ENCODE measurements around the gene NNAT. TPM values are rescaled to one million over a fixed set of nuclear protein-coding genes. Genes with fewer than 3 reads are reported as not detected.

Gene NNAT
- total RNA-seq, 1 donor from 2014 or later = 0.40 TPM

DNA sequence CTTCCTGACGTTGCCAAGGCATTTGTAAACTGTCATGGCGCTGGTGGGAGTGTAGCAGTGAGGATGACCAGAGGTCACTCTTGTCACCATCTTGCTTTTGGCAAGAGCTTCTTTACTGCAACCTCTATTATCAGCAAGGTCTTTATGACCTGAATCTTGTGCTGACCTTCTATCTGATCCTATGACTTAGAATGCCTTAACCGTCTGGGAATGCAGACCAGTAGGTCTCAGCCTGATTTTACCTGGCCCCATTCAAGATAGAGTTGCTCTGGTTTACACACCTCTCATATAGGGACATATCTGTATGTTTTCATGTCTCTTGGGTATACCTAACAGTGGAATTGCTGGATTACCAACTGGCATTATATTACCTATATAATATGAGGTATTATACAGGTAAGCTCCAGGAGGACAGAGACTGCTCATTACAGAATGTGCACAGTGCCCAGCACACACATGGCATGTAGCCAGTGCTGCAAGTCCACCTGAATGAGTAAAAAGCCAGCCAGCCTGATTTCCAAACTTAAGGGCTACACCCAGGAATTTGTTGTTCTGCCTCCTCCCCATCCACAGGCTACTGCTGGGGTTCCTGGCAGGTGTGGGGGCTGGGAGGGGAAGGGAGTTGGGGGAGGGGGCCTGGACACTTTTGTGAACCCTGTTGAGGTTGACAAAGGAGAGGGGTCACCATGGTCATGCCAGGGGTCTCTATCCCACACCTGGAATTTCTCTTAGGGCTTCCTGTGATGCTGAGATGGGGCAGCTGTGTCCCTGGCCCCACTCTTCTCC is 41.8 kb downstream of the NNAT start:
- Mint-ChIP-seq H3K27me3 (peaks cover 25% of the 10 kb centered on the region), H3K27ac (no peak overlapping the region), H3K9me3 (no peaks in the 10 kb centered on the region), H3K36me3 (ENCODE audit: low read depth) (no peaks in the 10 kb centered on the region), H3K4me1 (peaks cover 4% of the 10 kb centered on the region), H3K4me3 (no peak overlapping the region)
- ATAC-seq (ENCODE audit: low read depth) (no peak), DNase-seq (no peak)
- ChIA-PET POLR2A (no interaction called here), CTCF (interaction anchor here (5.3 kb wide), 1 partner anchor 430 kb away, joined by 57 read pairs; no protein-coding TSS in a partner anchor)
- intact Hi-C loops (cut with micrococcal nuclease) = loop anchor here (5.0 kb wide), 2 partner anchors 339 to 494 kb away; partner anchors contain the start of gene VSTM2L
- TF ChIP-seq, protein P1, sequence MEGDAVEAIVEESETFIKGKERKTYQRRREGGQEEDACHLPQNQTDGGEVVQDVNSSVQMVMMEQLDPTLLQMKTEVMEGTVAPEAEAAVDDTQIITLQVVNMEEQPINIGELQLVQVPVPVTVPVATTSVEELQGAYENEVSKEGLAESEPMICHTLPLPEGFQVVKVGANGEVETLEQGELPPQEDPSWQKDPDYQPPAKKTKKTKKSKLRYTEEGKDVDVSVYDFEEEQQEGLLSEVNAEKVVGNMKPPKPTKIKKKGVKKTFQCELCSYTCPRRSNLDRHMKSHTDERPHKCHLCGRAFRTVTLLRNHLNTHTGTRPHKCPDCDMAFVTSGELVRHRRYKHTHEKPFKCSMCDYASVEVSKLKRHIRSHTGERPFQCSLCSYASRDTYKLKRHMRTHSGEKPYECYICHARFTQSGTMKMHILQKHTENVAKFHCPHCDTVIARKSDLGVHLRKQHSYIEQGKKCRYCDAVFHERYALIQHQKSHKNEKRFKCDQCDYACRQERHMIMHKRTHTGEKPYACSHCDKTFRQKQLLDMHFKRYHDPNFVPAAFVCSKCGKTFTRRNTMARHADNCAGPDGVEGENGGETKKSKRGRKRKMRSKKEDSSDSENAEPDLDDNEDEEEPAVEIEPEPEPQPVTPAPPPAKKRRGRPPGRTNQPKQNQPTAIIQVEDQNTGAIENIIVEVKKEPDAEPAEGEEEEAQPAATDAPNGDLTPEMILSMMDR (IDR thresholded peaks at IDR 0.05) = no peak

DNA sequence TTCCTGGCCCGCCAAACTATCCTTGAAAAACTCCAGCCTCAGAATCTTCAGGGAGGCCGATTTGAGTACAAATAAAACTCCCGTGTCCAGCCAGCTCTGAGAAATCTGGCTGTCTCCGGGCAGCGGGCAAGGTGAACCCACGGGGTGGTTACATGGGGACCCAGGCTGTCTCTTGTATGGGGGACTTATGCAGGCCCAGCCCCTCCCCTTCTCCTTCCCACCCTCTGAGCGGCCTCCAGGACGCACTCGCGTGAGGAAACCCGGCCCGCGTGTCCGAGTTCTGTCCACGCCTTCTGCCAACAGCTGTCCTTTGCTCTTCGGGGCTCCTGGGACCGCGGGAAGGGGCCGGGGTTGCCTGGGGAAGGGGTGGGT is 43.0 kb downstream of the NNAT start:
- no peaks in the 10 kb centered on the region for H3K9me3 Mint-ChIP-seq
- H3K27me3 Mint-ChIP-seq = peaks cover 29% of the 10 kb centered on the region
- ATAC-seq (ENCODE audit: low read depth) = no peak
- H3K4me3 Mint-ChIP-seq = no peak overlapping the region
- H3K4me1 Mint-ChIP-seq = peaks cover 5% of the 10 kb centered on the region
- H3K27ac Mint-ChIP-seq = no peak overlapping the region
- CTCF ChIA-PET = interaction anchor here (0.8 to 5.3 kb wide), 4 partner anchors 11 to 657 kb away, joined by 3 to 57 read pairs (median 10); no protein-coding TSS in a partner anchor
- intact Hi-C loops (cut with micrococcal nuclease) = loop anchor here (1.0 to 5.0 kb wide), 4 partner anchors 338 to 657 kb away; partner anchors contain the start of gene VSTM2L
- no peaks in the 10 kb centered on the region for H3K36me3 Mint-ChIP-seq (ENCODE audit: low read depth)
- TF ChIP-seq, protein P1 (IDR thresholded peaks at IDR 0.05) = no peak
- POLR2A ChIA-PET = no interaction called here
- DNase-seq = no peak

DNA sequence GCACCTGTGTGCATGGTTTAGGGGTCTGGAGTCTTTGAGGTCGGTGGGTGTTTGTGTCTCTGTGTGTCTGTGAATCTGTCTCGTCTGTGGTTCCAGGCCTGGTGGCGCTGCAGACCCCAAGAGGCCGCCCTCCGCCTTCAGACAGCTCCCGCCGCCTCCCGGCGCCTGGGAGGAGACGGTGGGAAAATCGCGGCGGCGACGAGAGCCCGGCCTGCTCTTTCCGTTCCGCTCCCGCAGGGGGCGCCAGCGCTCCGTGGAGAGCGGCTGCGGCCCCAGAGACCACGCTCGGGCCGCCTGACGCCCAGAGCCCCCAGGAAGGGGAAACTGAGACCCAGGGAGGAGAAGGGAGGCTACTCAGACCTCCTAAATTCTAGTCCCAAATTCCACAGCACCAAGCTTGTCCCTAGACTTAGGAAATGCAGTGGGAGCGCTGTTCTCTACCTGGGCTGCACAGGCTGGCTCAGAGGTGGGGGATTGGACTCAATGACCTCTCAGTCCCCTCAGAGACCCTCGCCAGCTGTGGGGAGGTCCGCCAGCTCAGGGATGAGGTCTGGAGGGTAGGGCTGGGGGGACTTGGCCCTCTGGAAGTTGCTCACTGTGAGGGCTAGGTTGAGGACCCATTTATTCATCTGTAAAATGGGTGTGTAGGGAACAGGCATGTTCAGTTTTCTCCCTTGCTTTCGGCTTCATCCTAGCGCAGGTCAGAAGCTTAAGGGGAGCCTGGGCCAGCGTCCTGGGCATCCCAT is 43.5 kb downstream of the NNAT start:
- H3K27me3 Mint-ChIP-seq = peaks cover 32% of the 10 kb centered on the region

DNA sequence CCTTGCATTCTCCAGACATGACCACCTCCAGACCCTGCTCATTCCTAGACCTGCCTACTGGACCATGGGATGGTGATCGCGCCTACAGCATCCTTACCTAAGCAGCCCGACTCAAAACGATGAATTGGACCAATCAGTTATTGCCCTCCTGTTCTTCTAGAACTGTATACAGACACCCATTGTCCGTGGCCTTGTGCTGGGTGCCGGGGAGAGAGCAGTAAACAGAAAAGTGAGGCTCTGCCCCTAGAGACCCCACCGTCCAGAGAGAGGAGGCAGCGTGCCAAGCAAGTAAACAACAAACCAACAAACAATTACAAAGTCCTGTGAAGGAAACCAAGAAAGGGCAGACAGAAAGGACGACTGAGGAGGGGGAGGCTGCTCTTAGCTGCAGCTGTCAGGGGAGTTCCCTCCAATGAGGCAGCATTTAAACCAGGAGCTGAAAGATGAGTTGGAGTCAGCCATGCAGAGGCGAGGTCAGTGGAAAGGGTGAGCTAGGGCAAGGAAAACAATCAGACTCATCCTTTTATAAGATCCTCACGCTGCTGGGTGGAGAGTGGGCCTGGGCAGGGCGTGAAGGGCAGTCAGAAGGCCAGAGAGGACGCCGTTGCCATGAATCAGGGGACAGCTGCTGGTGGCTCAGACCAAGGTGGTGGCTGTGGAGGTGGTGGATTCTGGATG is 44.2 kb downstream of the NNAT start:
- ChIA-PET CTCF (interaction anchor here (0.6 to 5.3 kb wide), 6 partner anchors 10 to 656 kb away, joined by 3 to 57 read pairs (median 5); no protein-coding TSS in a partner anchor), POLR2A (no interaction called here)
- Mint-ChIP-seq H3K27ac (no peak overlapping the region), H3K4me3 (no peak overlapping the region), H3K4me1 (peaks cover 5% of the 10 kb centered on the region), H3K27me3 (peaks cover 30% of the 10 kb centered on the region), H3K36me3 (ENCODE audit: low read depth) (no peaks in the 10 kb centered on the region), H3K9me3 (no peaks in the 10 kb centered on the region)
- TF ChIP-seq, protein P1 (IDR thresholded peaks at IDR 0.05) = no peak
- ATAC-seq (ENCODE audit: low read depth) (no peak), DNase-seq (no peak)
- intact Hi-C loops (cut with micrococcal nuclease) = no loop called here

More for the DNA sequence above, 43.5 kb downstream of the NNAT start:
- H3K9me3 Mint-ChIP-seq = no peaks in the 10 kb centered on the region
- ATAC-seq (ENCODE audit: low read depth) = peak; percentile 77
- CTCF ChIA-PET = interaction anchor here (0.8 to 5.3 kb wide), 6 partner anchors 11 to 657 kb away, joined by 3 to 57 read pairs (median 5); no protein-coding TSS in a partner anchor
- POLR2A ChIA-PET = no interaction called here
- DNase-seq = peak; percentile 58
- no peak overlapping the region for H3K4me3 Mint-ChIP-seq
- H3K4me1 Mint-ChIP-seq = peaks cover 5% of the 10 kb centered on the region
- intact Hi-C loops (cut with micrococcal nuclease) = loop anchor here (1.0 to 5.0 kb wide), 4 partner anchors 338 to 657 kb away; partner anchors contain the start of gene VSTM2L
- H3K27ac Mint-ChIP-seq = no peak overlapping the region
- H3K36me3 Mint-ChIP-seq (ENCODE audit: low read depth) = no peaks in the 10 kb centered on the region
- TF ChIP-seq, protein P1 (IDR thresholded peaks at IDR 0.05) = peak; percentile 43

Measured in activated B cell treated with CpG ODN at 0.5 μM for 24 hours (primary cell).